GM19372 (cell line): Measurements from ENCODE around the gene CHST10.
"Not testable (repeated sequence)": the region's sequence is repeated elsewhere in the genome, so short reads cannot be mapped to it uniquely, and the experiment has no call there.

Experiments used
- ATAC-seq: cut with Tn5 transposase; IDR thresholded peaks from one replicate; pipeline ENCODE4 v1.9.1; 2021; ENCODE audit warnings: mild to moderate bottlenecking, low read depth, moderate library complexity; ENCODE audit not compliant: unreplicated experiment

CHST10 gene

DNA sequence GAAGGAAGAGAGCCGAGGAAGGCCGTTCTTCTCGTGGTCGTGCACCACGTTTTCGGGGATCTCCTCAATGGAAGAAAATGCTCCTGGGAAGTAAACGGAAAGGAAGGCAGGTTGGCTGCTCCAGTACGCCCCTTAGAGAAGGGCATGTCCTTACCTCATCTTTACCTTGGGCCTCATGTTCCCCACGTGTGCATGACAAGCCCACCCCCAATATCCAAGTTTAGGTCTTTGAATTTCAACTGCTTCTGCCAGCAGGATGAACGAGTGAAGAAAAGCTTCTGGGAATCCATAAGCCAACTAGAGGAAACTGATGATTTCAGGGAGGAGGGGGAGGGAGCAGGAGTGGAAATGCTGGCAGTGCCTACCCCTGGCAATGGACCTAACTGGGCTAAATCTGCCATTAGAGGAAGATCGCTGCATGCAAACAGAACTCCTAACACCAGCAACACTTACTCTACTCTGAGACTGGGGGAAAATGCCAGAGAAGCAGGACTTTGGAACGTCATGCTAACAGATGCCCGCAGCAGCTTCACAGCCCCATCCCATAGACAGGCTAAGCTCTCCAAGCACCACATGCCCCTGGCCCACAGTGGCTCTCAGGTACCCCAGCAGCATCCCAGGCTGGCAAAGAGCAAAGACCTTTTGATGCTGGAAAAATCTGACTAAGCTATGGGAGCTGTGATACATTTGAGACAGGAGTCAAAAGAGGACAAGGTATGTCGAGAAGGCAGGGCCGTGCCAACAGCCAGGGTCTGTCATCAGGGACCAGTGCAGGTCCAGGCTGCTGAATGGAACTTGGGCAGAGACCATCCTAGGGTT lies 21.7 kb downstream of the CHST10 start:
- no peak for ATAC-seq

DNA sequence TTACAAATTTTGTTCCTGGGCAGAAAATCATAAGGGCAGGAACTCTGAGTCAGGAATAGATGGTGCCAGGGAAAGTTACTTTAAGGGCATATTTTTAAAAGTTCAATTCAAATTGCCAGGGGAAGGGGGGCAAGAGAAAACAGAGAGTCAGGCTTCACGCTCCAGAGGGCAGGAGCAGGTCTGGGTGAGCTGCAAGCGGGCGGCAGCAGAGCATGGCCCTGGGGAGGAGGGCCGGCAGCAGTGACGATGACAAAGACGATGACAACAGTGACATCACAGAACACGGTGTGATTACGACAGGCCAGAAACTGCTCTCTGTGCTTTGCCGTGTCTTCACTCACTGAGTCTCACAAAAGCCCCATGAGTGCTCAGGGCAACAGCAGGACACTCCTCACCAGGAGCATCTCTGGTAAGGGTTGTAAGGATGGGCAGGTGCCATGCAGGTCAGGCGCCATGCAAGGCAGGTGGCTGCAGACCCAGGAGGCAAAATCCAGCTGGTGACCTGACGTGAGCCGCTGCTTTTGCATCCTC lies 23.3 kb downstream of the CHST10 start:
- ATAC-seq = peak; percentile 15

DNA sequence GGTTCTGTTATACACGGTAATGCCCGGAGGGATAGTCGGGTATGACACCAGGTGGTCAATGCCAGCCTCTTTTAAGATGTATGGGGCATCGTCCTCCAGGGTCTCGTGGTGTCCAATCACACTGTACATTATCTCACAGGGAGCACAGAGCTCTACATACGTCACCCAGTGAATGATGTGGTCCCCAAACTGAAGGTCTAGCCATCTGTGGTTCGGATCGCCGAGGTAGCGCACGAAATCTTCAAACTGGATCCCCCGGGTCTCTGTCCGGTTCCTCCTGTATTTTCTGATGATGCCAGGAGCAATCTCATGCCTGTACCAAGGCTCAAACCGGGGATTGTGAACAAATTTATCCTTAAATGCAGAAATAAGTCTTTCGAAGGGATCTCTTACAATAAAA lies 24.1 kb downstream of the CHST10 start:
- no peak for ATAC-seq

DNA sequence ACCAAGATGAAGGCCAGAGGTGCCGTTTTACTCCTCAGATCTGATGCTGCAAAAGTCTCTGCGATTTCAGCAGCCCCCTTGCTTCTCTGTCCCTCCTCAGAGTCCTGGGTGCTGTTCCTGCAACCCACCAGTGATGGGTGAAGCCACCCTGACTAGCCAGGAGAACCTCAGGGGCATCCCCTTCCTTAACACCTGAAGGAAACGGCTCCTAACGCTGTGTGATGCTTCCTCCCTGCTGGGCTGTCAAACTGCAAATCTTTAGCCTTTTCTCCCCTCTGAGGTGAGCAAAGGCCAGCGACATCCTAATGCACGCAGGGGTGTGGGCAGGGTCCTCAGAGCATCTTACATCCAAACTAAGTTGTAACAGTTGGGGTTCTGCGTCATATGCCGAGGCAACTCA lies 24.8 kb downstream of the CHST10 start:
- ATAC-seq = no peak

- no peak for ATAC-seq
Measured at GRCh38 chr2:100391735-100392515, 25.5 kb downstream of the CHST10 start.

DNA sequence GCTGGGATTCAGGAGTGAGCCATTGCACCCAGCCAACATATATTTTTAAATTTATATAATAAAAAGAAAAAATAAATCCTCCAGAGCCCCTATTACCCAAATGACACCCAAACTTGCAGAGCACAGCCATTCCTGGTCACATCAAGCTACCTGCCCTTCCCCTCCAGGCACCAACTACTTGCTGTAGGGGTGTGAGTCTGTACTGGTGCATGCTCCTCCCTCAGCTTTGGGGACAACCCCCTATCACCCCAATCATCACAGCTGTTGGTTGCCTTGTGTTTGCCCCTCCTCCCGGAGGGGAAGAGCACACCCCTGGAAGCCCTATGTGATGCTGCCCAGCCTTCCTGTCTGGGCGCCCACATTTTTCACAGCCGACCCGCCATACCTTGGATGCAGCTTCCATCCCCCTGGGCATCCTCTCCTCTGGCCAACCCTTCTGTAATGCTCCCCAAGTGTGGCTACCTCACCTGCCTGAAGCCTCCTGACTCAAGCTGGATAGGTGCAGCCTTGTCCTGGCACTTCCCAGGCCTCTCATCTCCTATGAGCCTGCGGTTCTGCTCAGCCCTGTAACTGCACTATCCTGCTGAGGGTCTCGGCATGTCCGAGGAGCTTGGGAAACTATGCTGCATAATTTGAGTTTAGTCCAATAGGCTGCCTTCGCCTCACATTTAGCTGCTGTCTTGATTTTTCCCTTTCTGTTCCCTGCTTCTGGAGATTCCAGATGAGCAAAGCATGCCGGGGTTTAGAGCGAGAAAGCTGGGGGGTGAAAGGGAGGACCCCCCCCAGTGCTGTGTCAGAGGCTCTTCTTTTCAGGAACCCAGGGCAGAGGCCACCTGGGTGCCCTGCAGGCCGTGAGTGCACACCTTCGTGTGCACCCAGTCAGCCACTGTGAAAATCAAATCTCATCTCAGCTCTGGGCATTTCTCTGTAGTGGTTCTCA lies 27.2 kb downstream of the CHST10 start:
- ATAC-seq = no peak

DNA sequence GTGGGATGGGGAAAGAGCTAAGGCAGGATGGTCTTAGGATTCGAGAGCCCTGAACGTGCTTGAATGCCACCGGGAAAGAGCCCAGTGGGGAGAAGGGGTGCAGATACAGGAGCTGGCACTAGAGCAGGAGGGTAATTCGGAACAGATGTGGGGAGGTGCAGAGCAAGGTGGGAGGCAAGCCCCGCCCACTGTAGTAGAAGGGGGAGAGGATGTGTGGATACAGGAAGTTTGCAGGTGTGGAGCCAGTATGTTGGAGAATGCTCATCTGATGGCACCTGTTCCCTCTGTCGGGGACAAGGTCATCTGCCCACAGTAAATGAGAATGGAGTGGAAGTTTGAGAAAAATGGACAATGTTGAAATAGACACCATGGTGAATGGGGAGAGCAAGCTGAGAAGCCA lies 28.8 kb downstream of the CHST10 start:
- no peak for ATAC-seq

DNA sequence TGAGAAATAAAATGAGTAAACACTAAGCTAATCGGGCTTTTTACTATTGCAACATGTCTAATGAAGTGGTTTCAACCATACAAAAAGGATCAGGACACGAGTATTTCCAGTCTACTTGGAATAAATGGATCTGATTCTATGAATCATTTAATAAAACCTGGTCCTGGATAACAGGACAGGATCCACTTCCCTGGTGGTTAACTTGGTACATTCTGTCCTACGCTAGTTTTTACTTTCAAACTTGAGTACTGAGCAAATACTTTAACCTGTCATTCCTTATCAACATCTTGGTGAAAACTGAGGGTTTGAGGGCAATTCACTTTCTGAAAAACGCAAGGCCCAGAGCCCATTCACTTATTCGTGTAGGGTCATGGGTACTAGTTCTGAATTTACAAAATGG lies 33.5 kb downstream of the CHST10 start:
- no peak for ATAC-seq

GRCh38 chr2:100383306-100383705 lies 34.2 kb downstream of the CHST10 start:
- ATAC-seq = no peak

GRCh38 chr2:100381240-100381639 lies 36.2 kb downstream of the CHST10 start:
- ATAC-seq = no peak

GRCh38 chr2:100380681-100381080 lies 36.8 kb downstream of the CHST10 start:
- ATAC-seq = no peak

DNA sequence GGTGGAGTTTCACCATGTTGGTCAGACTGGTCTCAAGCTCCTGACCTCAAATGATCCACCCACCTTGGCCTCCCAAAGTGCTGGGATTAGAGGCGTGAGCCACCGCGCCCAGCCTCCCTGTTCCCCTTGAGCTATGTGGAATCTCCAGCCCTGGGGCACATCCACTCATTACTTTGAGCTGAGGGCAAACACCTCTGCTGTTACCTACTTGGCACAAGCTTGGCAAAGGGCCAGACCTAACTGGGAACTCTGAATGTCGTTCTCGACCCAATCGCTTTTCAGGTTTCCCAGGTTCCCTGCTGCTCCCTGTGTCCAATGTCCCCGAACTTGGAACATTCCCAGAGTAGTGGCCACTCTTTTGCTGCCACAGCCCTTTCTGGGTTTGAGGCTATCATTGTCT lies 40.6 kb downstream of the CHST10 start:
- ATAC-seq = no peak

GRCh38 chr2:100367163-100367562 lies 50.3 kb downstream of the CHST10 start:
- no peak for ATAC-seq

GRCh38 chr2:100365434-100365833 lies 52.0 kb downstream of the CHST10 start:
- no peak for ATAC-seq

- not testable (repeated sequence) for ATAC-seq
Measured at GRCh38 chr2:100362269-100362668, 55.2 kb downstream of the CHST10 start.

DNA sequence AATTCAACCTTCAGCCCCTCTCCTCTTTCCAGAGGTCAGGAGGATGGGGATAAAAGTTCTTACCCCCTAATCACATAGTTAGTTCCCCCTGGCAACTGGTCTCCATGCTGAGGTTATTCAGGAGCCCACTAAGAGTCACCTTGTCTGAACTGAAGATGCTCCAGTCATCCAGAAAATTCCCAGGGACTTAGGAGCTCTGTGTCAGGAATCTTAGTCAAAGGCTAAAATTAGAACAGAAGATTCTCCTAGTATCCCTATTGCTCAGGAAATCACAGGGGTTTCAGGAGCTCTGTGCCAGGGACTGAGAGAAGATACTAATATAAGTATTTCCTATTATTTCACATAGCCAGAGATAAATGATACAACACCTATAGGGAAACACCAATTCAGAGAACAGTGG lies 57.9 kb downstream of the CHST10 start:
- ATAC-seq = no peak

GRCh38 chr2:100358554-100358953 lies 58.9 kb downstream of the CHST10 start:
- ATAC-seq = no peak

DNA sequence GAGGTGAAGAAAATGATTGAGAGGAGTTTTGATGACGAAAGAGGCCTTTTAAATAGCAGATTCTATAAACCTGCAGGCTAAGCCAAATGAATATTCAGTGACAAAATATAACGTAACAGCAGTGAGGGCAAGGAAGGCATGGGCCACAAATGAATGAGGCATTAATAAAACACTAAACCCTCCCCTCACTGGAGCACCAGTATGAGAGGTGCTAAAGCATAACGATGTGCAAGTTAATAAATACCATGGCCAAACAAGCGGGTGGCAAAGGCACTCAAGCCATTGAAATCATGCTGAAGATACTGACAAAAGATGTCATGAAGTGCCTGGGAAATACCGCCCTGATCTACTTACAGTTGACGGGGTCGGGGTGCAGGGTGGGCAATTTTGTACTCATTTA lies 64.9 kb downstream of the CHST10 start:
- no peak for ATAC-seq

GRCh38 chr2:100350661-100351185 lies 66.7 kb downstream of the CHST10 start:
- no peak for ATAC-seq

- ATAC-seq = not testable (repeated sequence)
Measured at GRCh38 chr2:100345144-100345543, 72.3 kb downstream of the CHST10 start.
